ENCODE results near the gene SLC35E1.

DNA sequence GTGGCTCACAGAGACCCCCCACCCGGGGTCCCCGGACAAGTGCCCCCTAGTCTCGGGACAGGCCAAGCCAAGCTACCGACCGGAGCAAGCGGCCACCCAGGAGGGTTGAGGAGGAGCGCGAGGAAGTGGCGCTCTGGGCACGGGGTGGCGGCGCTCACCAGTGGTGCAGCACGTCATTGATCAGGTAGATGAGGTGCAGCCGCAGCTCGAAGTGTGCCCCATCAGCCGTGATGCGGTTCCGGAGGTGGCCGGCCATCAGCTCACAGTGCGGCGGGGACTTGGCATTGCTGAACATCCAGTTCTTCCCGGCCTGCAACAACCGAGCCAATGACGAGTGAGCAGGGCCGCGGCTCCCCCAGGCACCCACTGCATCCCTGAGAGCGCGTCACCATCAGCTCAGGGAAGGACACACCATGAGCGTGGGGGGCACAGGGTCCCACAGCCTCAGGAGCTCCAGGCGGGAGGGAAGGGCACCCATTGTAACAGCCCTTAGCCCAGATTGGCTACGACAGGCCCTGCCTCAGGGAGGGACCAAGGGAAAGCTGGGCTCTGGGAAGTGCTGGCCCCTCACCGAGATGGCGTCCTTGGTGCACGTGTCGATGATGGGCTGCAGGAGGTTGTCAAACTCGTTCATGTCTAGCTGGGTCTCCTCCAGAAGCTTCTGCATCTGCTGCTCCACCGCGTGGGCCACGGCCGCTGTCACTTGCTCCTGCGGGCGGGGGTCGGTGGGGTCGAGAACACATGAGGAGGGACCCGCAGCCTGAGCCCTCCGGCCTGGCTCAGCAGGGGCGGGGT, 39.6 kb downstream of the SLC35E1 start:
- TF ChIP-seq, protein P1, sequence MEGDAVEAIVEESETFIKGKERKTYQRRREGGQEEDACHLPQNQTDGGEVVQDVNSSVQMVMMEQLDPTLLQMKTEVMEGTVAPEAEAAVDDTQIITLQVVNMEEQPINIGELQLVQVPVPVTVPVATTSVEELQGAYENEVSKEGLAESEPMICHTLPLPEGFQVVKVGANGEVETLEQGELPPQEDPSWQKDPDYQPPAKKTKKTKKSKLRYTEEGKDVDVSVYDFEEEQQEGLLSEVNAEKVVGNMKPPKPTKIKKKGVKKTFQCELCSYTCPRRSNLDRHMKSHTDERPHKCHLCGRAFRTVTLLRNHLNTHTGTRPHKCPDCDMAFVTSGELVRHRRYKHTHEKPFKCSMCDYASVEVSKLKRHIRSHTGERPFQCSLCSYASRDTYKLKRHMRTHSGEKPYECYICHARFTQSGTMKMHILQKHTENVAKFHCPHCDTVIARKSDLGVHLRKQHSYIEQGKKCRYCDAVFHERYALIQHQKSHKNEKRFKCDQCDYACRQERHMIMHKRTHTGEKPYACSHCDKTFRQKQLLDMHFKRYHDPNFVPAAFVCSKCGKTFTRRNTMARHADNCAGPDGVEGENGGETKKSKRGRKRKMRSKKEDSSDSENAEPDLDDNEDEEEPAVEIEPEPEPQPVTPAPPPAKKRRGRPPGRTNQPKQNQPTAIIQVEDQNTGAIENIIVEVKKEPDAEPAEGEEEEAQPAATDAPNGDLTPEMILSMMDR (IDR thresholded peaks at IDR 0.05), result no peak
- no peak for TF ChIP-seq POLR2A (IDR thresholded peaks at IDR 0.05)
